Epithelial cell of esophagus (primary cell): ENCODE results near the gene SIPA1.

Experiments
- DNase-seq: peaks from one replicate; pipeline ENCODE4 v3.0.0; 2010; ENCODE audit warnings: low read depth
- H3K4me3 ChIP-seq: 2 replicates; pipeline ENCODE4 v1.5.1; 2011; ENCODE audit warnings: mild to moderate bottlenecking, low read length, control low read depth
- TF ChIP-seq, protein P1 (sequence below): IDR thresholded peaks from 2 replicates; pipeline ENCODE4 v1.5.1; 2011; ENCODE audit warnings: low read depth, mild to moderate bottlenecking, low read length, control low read depth, inconsistent platforms; ENCODE audit not compliant: insufficient read depth; ENCODE audit errors: missing control alignments

Gene SIPA1

GRCh38 chr11:65637794-65638419 lies at the start of gene SIPA1:
Gene SIPA1 (plus strand): TSS chr11:65638101. CDS start chr11:65640922, 2,821 bp downstream.
- TF ChIP-seq, protein P1, sequence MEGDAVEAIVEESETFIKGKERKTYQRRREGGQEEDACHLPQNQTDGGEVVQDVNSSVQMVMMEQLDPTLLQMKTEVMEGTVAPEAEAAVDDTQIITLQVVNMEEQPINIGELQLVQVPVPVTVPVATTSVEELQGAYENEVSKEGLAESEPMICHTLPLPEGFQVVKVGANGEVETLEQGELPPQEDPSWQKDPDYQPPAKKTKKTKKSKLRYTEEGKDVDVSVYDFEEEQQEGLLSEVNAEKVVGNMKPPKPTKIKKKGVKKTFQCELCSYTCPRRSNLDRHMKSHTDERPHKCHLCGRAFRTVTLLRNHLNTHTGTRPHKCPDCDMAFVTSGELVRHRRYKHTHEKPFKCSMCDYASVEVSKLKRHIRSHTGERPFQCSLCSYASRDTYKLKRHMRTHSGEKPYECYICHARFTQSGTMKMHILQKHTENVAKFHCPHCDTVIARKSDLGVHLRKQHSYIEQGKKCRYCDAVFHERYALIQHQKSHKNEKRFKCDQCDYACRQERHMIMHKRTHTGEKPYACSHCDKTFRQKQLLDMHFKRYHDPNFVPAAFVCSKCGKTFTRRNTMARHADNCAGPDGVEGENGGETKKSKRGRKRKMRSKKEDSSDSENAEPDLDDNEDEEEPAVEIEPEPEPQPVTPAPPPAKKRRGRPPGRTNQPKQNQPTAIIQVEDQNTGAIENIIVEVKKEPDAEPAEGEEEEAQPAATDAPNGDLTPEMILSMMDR, result no peak
- DNase-seq, result peak; percentile 67
- peak within 1 kb of the TSS; percentile 64 for H3K4me3 ChIP-seq

DNA sequence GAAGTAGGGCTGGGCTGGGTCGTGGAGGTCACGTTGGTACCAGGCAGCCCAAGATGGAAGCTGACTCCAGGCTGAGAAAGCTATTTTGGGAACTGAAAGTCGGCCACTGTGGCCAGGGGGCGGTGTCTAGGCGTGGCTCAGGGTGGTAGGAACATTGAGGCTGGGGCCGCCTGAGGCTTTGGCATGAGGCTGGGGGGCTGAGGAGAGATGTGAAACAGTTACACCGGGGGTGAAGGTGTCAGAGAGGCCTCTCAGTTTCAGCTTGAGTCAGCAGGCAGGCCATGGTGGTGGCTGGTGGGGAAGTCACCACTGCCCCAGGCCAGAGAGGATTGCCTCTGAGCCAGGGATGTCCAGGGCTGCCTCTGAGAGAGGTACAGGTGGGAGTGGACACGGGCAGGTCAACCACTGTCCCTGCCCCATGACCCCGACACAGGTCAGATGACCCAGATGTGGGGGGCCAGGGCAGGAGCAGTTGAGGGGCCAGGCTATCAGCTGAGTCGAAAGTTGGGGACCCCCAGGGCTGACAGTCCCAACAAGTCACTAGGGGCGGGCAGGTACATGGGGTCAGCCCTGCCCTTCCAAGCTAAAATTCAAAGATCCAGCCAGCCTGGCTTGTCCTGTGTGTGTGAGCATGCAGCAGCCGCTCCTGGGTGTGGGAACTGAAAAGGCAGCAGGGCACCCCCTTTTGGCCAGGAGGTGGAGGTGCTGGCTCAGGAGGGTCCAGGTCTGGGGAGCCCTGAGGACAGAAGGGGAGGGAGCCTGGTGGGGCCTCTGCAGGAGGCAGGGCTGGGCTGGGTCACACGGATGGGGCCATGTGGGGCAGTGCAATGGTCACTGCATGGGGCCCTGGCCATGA lies 49.5 kb upstream of the SIPA1 start:
- TF ChIP-seq, protein P1, result peak; percentile 55
- DNase-seq, result peak; percentile 72
- H3K4me3 ChIP-seq, result no peak overlapping the region

DNA sequence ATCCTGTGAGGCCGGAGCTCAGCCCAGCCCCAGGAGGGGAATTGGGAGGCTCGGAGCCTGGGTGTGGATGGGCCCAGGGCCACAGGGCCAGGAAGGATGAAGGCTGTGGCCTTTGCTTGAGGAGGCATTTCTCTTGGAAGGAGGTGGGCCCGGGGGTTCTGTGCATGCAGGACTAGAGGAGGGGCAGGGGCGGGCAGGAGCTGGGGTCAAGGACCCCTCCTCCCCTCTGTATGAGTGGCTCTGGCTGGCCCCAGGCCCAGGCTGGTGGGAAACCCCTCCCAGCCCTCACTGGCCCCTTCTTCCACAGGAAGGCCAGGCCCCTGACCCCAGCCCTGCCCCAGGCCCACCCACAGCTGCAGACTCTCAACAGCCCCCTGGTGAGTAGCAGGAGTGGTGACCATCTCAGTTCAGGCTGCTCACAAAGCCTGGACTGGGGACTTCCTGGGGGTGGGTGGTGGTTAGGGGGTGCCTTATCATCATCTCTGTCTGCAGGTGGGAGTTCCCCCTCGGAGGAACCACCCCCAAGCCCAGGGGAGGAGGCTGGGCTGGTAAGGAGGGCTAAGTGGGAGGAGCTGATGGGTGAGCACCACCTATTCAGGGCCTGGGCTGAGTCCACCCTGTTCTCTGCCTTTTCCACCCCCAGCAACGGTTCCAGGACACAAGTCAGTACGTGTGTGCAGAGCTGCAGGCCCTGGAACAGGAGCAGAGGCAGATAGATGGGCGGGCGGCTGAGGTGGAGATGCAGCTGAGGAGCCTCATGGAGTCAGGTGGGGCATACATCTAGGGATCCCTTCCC lies 48.3 kb upstream of the SIPA1 start:
- TF ChIP-seq, protein P1, result no peak
- no peak overlapping the region for H3K4me3 ChIP-seq
- no peak for DNase-seq

DNA sequence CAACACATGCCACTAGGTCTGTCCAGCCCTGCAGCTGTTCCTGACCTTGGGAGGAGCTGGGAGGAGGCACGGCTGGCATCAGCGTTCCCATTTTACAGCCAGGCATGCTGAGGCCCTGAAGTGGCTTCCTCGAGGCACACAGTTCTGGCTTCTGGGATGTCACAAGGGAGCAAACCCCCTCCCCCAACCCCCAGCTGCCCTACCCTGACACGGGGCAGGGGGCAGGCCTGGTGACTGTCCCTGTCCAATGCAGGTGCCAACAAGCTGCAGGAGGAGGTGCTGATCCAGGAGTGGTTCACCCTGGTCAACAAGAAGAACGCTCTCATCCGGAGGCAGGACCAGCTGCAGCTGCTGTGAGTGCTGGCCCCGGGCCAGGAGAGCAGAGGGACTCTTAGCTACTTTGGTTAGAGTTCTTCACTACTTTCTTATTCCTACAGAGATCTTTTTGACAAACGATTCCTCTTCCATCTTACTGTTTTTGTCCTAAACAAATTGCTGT lies 47.6 kb upstream of the SIPA1 start:
- H3K4me3 ChIP-seq, result no peak overlapping the region
- TF ChIP-seq, protein P1, result no peak
- no peak for DNase-seq

GRCh38 chr11:65591939-65592857 lies 45.7 kb upstream of the SIPA1 start:
- H3K4me3 ChIP-seq, result peak overlapping the region; percentile 4
- peak; percentile 66 for DNase-seq
- TF ChIP-seq, protein P1, result no peak
